Small intestine (tissue), 7 donors: ENCODE measurements around the gene TMEM35B. TPM values are rescaled to one million over a fixed set of nuclear protein-coding genes. Genes with fewer than 3 reads are reported as not detected.
A peak's percentile ranks its signal among the peaks of the same experiment; 100 is the strongest.
"Not testable (repeated sequence)": the region's sequence is repeated elsewhere in the genome, so short reads cannot be mapped to it uniquely, and the experiment has no call there.

Experiments used
- DNase-seq, 2 donors: peaks; one replicate each; pipeline versions ENCODE4 v3.0.0 to v3.0.0-alpha.2; 2013
- FAIRE-seq: peaks from 2 replicates; lab custom pipeline; 2012; peaks lifted over from hg19 to GRCh38; lab: Jason Lieb, UNC
- H3K27ac ChIP-seq, 3 donors: one replicate each; pipeline ENCODE4 v1.5.1; 2013; ENCODE audit warnings: low read length in 2 of 3, mild to moderate bottlenecking in 2 of 3, control low read depth in 1 of 3, inconsistent platforms in 1 of 3, low read depth in 1 of 3, moderate library complexity in 1 of 3
- H3K27me3 ChIP-seq, 3 donors: one replicate each; pipeline ENCODE4 v1.6.1; 2013; ENCODE audit warnings: low read length in 3 of 3, inconsistent platforms in 1 of 3; ENCODE audit not compliant: control insufficient read depth in 3 of 3, insufficient read depth in 3 of 3
- H3K36me3 ChIP-seq, 3 donors: one replicate each; pipeline ENCODE4 v1.6.1; 2013; ENCODE audit warnings: low read length in 3 of 3, inconsistent platforms in 1 of 3, low read depth in 1 of 3, mild to moderate bottlenecking in 1 of 3, moderate library complexity in 1 of 3; ENCODE audit not compliant: control insufficient read depth in 3 of 3, insufficient read depth in 2 of 3
- H3K4me1 ChIP-seq, 3 donors: one replicate each; pipeline ENCODE4 v1.6.1; 2013; ENCODE audit warnings: low read length in 2 of 3, inconsistent platforms in 1 of 3, low read depth in 1 of 3, mild to moderate bottlenecking in 1 of 3, moderate library complexity in 1 of 3; ENCODE audit not compliant: control insufficient read depth in 3 of 3, insufficient read depth in 2 of 3
- H3K4me3 ChIP-seq, 3 donors: one replicate each; pipeline ENCODE4 v1.5.1; 2013; ENCODE audit warnings: low read length in 3 of 3, control low read depth in 1 of 3, inconsistent platforms in 1 of 3, low read depth in 1 of 3, mild to moderate bottlenecking in 1 of 3, moderate library complexity in 1 of 3
- H3K9me3 ChIP-seq, 2 donors: one replicate each; pipeline ENCODE4 v1.6.1; 2013; ENCODE audit warnings: low read depth in 1 of 2, low read length in 1 of 2; ENCODE audit not compliant: control insufficient read depth in 2 of 2, insufficient read depth in 1 of 2
- WGBS, 3 donors: extraction: QIAGEN DNeasy Blood & Tissue Kit; methylation state at CpG; one replicate each; pipeline ENCODE4 v1.1.7; 2013; 5-methylcytosine and 5-hydroxymethylcytosine counted together
- polyA plus RNA-seq, 4 donors: library from polyadenylated mRNA; stranded (reverse) in 3 of 4; unstranded in 1 of 4; fragments of 200-250 nt in 3 of 4; fragments of 120-200 nt in 1 of 4; gene quantifications; one replicate each; pipeline versions ENCODE4 v1.2.1 to v1.2.3, GENCODE V29; 2013
- donor health status: healthy with polysubstance abuse.
- donor health status: control.
- donor health status: control.
- donor health status: Bipolar disorder and iron deficiency.
- donor health status: healthy.

The TMEM35B gene
- polyA plus RNA-seq, 4 donors, result 5.6 to 41.4 (median 26.7) TPM

- 91 to 98% (median 93%) methylated on average over 2 of the region's 2 CpGs for WGBS, 3 donors
- H3K27me3 ChIP-seq, result no peaks in the 10 kb centered on the region
- H3K4me1 ChIP-seq, result no peaks in the 10 kb centered on the region
- H3K4me3 ChIP-seq, result no peak overlapping the region
- H3K9me3 ChIP-seq, result no peaks in the 10 kb centered on the region
- H3K36me3 ChIP-seq, result peaks cover 5 to 24% (median 6%) of the 10 kb centered on the region in 3 donors
- FAIRE-seq, result no peak
- DNase-seq, result no peak
- H3K27ac ChIP-seq, result no peak overlapping the region
Measured at GRCh38 chr1:35014486-35014885, 29.3 kb upstream of the TMEM35B start.

DNA sequence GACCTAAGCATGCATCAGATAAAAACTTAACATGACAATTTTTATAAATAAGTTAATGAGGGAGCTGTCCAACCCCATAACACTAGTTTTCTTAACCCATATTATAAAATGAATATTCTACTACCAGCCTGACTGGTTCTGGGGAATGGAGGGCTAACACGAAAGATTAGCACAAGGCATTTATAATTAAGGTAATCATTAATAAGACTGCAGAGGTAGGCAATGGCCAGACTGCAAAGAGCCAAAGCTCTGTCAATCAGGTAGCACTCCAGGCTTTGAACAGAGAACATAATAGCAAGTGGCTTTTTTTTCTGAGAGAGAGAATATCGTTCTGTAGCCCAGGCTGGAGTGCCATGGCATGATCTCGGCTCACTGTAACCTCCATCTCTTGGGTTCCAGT is 20.6 kb upstream of the TMEM35B start:
- WGBS, 3 donors, result 69 to 86% (median 85%) methylated on average over 3 of the region's 3 CpGs
- FAIRE-seq, result no peak
- no peak for DNase-seq
- peaks cover 0 to 39% (median 3%) of the 10 kb centered on the region in 3 donors for H3K36me3 ChIP-seq
- H3K27ac ChIP-seq, result no peak overlapping the region
- no peaks in the 10 kb centered on the region for H3K27me3 ChIP-seq
- H3K4me1 ChIP-seq, result no peaks in the 10 kb centered on the region
- H3K4me3 ChIP-seq, result no peak overlapping the region
- H3K9me3 ChIP-seq, result no peaks in the 10 kb centered on the region

- H3K4me3 ChIP-seq, result no peak overlapping the region
- DNase-seq, result no peak
- no peaks in the 10 kb centered on the region for H3K4me1 ChIP-seq
- H3K36me3 ChIP-seq, result peaks cover 0 to 27% (median 7%) of the 10 kb centered on the region in 3 donors
- no peak overlapping the region for H3K27ac ChIP-seq
- H3K27me3 ChIP-seq, result no peaks in the 10 kb centered on the region
- no peak for FAIRE-seq
- WGBS, 3 donors, result 87 to 93% (median 93%) methylated on average over 3 of the region's 3 CpGs
- no peaks in the 10 kb centered on the region for H3K9me3 ChIP-seq
Measured at GRCh38 chr1:35001743-35002142, 16.6 kb upstream of the TMEM35B start.

GRCh38 chr1:34994878-34995277 is 9.7 kb upstream of the TMEM35B start:
- H3K9me3 ChIP-seq, result no peaks in the 10 kb centered on the region
- peak; percentile 76 for FAIRE-seq
- no peak overlapping the region for H3K27ac ChIP-seq
- WGBS, 3 donors, result 95 to 97% (median 96%) methylated on average over 5 of the region's 5 CpGs
- peaks cover 0 to 6% (median 2%) of the 10 kb centered on the region in 3 donors for H3K36me3 ChIP-seq
- no peaks in the 10 kb centered on the region for H3K4me1 ChIP-seq
- no peak overlapping the region for H3K4me3 ChIP-seq
- H3K27me3 ChIP-seq, result no peaks in the 10 kb centered on the region
- DNase-seq, result no peak

GRCh38 chr1:34988581-34988980 is 3.4 kb upstream of the TMEM35B start:
- no peaks in the 10 kb centered on the region for H3K27me3 ChIP-seq
- peaks cover 4 to 12% (median 9%) of the 10 kb centered on the region in 3 donors for H3K4me1 ChIP-seq
- no peaks in the 10 kb centered on the region for H3K9me3 ChIP-seq
- H3K27ac ChIP-seq, result no peak overlapping the region
- no peak for DNase-seq
- H3K36me3 ChIP-seq, result peaks cover 0 to 9% (median 3%) of the 10 kb centered on the region in 3 donors
- no peak overlapping the region for H3K4me3 ChIP-seq
- no peak for FAIRE-seq

DNA sequence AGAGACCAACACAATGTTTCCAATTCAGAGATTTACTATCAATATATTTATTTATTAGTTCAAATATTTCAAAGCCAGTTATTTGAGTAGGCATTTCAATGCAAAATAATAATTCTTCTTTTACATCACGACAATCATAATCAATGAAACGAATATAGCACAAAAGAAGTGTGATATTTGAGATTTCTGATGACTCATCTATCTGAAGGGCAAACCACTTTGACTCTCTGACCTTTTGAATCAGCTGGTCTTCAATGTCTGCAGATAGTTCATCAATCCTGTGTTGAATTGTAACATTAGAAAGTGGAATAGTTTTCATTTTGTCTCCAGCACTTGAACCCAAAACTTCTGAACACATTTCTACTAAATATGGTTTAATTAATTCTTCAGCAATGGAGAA is 3.0 kb upstream of the TMEM35B start:
- WGBS, 3 donors, result 59 to 75% (median 67%) methylated on average over 2 of the region's 2 CpGs
- Histone ChIP-seq H3K27me3 (no peaks in the 10 kb centered on the region), H3K36me3 (peaks cover 0 to 9% (median 3%) of the 10 kb centered on the region in 3 donors), H3K4me3 (no peak overlapping the region), H3K27ac (no peak overlapping the region), H3K9me3 (no peaks in the 10 kb centered on the region), H3K4me1 (peaks cover 4 to 13% (median 9%) of the 10 kb centered on the region in 3 donors)
- FAIRE-seq, result no peak
- no peak for DNase-seq

- WGBS, 3 donors, result 98 to 99% (median 99%) methylated on average over 2 of the region's 2 CpGs
- DNase-seq (no peak), FAIRE-seq (no peak)
- H3K9me3 ChIP-seq, result no peaks in the 10 kb centered on the region
- H3K4me3 ChIP-seq, result no peak overlapping the region
- peaks cover 0 to 13% (median 2%) of the 10 kb centered on the region in 3 donors for H3K36me3 ChIP-seq
- H3K27me3 ChIP-seq, result no peaks in the 10 kb centered on the region
- peaks cover 4 to 13% (median 9%) of the 10 kb centered on the region in 3 donors for H3K4me1 ChIP-seq
- H3K27ac ChIP-seq, result no peak overlapping the region
Measured at GRCh38 chr1:34987018-34987417, 1.9 kb upstream of the TMEM35B start.

GRCh38 chr1:34985609-34985904 is 410 bp upstream of the TMEM35B start:
- peaks cover 0 to 16% (median 1%) of the 10 kb centered on the region in 3 donors for H3K36me3 ChIP-seq
- not testable (repeated sequence) for DNase-seq, H3K9me3 ChIP-seq, FAIRE-seq, H3K27me3 ChIP-seq
- 15 to 25% (median 24%) methylated on average over 3 of the region's 3 CpGs for WGBS, 3 donors
- H3K4me1 ChIP-seq, result peaks cover 4 to 13% (median 9%) of the 10 kb centered on the region in 3 donors
- H3K27ac ChIP-seq, result peak overlapping the region; percentile 57 to 91 (median 60)
- peak overlapping the region; percentile 71 to 94 (median 91) for H3K4me3 ChIP-seq

- 0 to 3% (median 3%) methylated on average over 4 of the region's 4 CpGs for WGBS, 3 donors
- DNase-seq (peak in 1 of 2 donors; percentile 30), FAIRE-seq (no peak)
- peaks cover 0 to 9% (median 1%) of the 10 kb centered on the region in 3 donors for H3K36me3 ChIP-seq
- H3K4me3 ChIP-seq, result peak overlapping the region; percentile 71 to 94 (median 91)
- H3K27ac ChIP-seq, result peak overlapping the region; percentile 14 to 91 (median 57)
- H3K27me3 ChIP-seq, result no peaks in the 10 kb centered on the region
- H3K4me1 ChIP-seq, result peaks cover 4 to 13% (median 9%) of the 10 kb centered on the region in 3 donors
- H3K9me3 ChIP-seq, result no peaks in the 10 kb centered on the region
Measured at GRCh38 chr1:34984435-34984792, 733 bp downstream of the TMEM35B start.
